ENCODE measurements around the gene KRT79. TPM values are rescaled to one million over a fixed set of nuclear protein-coding genes. Genes with fewer than 3 reads are reported as not detected.
"Not testable (repeated sequence)": the region's sequence is repeated elsewhere in the genome, so short reads cannot be mapped to it uniquely, and the experiment has no call there.

Gene KRT79
- total RNA-seq, 1 experiment from 2014 or later: not detected

DNA sequence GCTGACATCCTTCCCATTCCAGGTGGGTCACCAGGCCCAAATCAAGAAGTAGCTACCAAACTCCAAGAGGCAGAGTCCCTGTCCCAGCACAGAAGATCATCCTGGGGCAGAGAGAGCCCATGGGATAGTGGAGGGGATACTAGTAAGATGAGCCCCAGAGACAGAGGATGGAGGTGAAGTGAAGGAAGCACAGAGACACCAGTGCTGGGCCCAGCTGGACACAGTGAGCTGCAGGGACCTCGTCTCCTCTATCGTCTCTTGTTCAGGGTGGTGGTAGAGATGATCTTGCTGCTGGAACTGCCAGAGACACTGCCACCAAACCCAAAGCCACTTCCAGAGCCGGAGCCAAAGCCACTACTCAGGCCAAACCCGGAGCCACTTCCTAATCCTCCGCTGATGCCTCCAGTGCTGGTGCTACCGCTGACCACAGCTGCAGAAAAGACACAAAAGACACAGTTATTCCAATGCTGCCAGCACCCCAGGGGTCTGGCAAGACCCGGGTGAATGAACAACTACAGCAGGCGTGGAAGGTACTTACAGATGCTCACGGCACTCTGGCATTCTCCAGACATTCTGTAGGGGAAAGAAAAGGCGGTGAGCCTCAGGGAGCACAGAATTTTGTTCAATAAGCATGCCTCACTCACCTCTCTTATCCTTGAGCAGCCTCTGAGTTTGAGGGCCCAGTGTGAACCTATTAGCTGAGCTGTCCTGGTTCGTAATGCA, 27.1 kb downstream of the KRT79 start:
- DNase-seq (ENCODE audit: low read depth): no peak

DNA sequence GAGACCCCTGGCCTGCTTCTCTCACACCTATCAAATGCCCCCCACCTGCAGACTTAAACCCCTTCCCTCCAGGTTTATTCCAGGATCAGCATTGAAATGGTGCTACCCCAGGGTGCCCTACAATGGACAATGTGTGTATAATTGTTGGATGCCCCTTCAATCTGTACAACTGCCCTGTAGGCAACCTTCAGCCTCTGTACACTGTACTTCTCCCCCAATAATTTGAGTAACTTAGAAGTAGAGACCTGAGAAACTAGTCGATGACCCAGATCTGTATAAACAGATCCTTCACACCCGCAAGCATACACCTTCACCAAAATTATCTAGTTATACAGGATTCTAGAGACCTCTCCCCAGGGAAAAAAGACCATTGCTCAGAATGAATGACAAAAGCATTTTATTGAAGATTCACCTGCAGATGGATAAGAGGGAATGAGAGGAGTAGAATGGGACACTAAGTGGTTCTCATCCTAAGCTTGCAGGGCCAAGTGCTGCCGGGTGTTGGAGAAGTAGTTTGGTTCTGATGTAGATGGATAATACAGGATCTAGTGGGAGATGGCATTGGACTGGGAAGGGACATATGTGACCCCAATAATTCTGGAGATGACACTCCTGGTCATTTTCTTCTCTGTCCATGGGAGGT, 27.8 kb downstream of the KRT79 start:
- no peak for DNase-seq (ENCODE audit: low read depth)

DNA sequence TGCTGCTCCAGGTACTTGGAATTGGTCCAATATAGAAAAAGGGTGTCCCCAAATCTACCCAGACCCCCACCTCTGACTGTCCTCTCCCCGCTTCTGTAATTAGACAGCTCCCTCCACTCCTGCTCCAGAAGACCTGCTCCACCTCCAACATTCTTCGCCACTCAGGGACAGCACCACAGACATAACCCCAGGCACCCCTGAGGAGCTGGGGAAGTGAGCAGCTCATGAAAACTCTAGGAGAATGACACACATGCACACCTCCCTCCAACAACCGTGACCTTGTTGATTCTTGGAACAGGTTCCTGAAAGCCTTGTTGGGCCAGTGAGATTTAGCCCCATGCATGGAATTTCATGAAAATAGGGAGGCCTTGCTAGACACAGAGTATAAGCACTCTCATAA, 28.4 kb downstream of the KRT79 start:
- DNase-seq (ENCODE audit: low read depth): no peak

DNA sequence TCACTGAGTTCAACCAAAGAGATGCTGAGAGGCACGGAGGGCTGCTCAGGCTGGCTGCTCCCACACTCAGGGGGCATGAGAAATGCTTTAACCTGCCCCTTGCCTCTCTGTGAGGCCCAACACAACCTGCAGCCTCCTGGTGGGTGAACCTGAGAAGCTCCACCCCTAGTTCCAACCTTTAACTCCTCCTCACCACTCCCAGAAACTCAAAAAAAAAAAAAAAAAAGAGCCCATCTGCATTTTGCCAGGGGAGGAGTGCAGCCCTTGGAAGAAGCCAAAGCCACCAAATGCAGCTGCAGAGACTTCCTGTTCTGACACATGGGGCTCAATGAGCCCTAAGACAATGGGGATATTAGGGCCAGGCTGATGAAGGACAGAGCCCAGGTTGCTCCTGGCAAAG, 29.1 kb downstream of the KRT79 start:
- DNase-seq (ENCODE audit: low read depth): no peak

DNA sequence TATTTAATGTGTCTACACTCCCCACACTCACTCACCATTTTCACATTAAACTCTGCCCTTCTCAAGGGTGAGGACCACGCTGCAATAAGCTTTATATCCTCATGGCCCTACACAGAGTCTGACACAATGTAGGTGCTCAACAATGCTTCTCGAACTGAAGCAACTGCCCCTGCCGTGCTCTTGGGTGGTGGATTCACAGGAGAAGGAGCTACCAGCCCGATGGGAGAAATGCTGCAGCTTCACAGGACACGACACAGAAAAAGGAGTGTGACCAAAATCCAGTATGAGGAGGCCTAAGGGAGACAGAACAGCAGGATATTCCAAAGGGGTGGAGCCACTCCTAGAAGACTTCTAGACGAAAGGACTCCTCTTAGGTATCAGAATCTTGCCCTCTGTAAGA, 31.7 kb downstream of the KRT79 start:
- DNase-seq (ENCODE audit: low read depth): no peak

DNA sequence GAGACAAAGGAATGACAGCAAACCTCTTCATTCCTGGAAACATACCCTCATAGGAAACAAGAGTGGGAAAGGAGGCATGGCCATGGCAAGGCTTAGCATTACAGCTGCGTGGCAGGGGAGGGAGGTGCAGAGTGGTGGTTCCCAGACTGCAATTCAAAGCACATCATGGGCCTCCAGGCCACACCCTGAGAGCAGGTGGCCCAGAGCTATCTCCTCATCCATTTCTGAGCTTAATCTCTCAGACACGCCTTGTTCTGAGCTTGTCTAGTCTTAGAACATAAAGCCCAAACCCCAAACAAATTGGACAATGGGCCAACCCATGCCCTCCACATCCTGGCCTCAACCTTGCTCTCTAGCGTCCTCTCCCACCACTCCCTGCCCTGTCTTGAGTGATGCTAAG, 32.3 kb downstream of the KRT79 start:
- no peak for DNase-seq (ENCODE audit: low read depth)

DNA sequence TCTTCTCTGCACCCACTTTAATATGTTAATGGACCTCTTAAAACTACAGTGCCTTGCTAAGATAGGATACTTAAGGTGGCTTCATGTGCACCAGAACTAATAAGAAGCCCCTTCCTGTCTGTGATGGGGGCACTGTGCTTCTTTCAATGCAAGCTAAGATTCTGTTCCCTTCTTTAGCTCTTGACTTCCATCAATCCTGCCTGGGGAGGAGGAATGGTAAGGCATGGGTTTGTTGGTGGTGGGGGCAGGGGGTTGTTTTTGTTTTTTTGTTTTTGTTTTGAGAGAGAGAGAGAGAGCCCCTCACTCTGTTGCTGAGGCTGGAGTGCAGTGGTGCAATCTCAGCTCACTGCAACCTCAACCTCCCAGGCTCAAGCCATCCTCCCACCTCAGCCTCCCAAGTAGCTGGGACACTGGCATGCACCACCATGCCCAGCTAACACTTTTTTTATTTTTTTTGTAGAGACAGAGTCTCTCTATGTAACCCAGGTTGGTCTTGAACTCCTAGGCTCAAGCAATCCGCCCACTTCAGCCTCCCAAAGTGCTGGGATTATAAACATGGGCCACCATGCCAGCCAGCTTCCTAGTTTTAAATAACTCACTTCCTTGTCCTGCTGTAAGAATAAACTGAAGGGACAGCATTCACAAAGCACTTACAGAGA, 33.7 kb downstream of the KRT79 start:
- no peak for DNase-seq (ENCODE audit: low read depth)

DNA sequence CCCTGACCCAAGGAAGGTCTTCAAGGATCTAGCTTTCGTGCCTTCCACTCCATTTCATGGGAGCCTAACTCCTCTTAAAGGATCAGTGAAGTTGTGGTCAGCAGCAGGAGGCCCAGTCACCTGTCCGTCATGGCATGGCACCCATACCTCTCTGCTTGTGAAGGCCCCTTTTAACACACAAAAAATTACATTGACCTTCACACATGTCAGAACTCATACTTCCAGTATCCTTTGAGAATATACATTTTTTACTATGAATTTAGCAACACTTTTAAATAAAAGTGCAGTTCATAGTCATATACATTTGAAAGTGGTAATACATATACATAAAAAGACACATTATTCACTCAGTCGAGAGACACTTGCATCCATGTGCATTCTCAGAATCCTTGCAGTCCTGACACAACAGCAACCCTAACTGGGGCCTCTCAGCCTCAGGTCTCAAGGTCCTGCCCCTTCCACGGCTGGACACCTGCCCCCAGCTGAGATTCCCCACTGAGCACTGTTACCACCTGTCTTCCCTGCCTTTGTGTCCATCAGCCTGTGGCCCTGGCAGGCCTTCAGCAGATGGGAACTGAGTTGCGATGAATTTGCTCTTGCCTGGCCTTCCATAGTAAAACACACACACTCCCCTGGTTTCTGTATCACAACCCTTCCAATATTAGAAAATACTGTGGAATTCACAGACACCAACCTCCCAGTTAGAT, 34.5 kb downstream of the KRT79 start:
- DNase-seq (ENCODE audit: low read depth): no peak

DNA sequence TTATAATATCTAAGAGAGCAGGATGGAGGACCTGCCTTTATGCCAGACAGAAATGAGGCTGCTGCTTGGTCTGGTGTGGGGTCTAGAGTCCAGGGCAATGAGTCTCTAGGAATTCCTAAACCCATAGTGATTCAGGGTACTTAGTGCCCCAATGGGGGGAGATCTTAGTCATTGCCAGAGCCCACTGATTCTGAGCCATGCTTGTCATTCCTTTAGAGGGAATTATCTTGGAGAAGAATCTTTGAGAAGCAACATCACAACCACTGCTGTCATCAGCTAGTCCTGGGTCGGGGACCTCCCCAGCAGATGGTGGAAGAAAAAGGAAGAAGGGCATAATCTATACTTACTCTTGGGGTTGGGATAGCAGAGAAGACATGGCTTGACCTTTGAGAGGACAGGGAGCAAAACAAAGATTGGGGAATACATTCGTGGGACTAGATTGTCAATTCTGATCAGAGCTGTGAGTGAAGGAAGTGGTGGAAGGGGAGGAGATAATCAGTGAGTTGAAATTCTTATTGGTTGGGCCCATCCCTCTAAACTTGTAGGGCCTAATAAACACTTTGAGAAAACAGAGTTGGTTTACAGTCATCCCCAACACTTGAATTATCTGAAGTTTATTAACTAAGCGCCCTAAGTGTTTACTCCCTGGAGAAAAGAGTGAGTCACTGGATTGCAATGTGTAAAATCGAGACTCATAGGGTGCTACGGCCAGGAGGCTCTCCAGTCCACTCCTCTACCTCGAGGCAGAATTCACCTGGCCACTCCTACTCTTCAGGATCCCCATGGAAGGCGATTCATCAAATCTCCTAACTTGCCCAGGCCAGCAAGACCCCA, 35.2 kb downstream of the KRT79 start:
- DNase-seq (ENCODE audit: low read depth): peak; percentile 76

DNA sequence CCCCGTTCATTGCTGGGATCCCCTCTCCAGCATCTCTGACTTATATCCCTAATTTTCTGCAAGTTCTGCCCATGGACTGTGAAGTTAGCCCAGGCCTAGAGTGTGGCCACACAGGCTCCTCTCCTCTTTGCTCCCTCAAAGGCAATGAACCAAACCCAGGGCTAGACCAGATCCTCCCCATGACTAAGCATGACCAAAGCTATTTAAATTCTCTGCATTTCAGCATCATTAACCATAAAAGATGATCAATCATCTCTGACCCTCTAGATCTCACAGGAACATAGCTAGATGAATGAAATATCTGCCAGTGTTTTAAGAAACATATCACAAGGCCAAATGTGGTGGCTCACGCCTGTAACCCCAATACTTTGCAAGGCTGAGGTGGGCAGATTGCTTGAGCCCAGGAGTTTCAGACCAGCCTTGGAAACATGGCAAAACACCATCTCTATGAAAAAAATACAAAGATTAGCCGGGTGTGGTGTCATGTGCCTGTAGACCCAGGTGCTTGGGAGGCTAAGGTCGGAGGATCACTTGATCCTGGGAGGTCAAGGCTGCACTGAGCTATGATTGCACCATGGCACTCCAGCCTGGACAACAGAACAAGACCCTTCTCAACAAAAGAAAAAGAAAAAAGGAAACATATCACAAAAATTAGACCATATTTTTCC, 36.0 kb downstream of the KRT79 start:
- peak; percentile 61 for DNase-seq (ENCODE audit: low read depth)

DNA sequence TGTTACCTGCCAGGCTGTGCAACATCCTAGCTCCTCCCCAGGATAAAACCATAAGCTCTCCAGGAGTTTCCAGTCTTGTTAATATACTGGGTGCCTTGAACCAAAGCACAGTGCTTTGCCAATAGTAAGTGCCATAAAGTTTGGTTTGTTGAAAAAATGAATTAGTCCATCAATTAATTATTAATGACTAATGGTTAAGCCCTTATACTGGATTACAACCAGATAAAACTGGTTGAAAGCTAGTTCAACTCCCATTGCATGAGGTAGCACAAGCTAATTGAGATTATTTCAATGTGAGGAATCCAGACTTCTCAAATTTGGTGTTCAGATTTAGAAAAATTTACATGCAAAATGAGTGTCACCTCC, 36.6 kb downstream of the KRT79 start:
- no peak for DNase-seq (ENCODE audit: low read depth)

DNA sequence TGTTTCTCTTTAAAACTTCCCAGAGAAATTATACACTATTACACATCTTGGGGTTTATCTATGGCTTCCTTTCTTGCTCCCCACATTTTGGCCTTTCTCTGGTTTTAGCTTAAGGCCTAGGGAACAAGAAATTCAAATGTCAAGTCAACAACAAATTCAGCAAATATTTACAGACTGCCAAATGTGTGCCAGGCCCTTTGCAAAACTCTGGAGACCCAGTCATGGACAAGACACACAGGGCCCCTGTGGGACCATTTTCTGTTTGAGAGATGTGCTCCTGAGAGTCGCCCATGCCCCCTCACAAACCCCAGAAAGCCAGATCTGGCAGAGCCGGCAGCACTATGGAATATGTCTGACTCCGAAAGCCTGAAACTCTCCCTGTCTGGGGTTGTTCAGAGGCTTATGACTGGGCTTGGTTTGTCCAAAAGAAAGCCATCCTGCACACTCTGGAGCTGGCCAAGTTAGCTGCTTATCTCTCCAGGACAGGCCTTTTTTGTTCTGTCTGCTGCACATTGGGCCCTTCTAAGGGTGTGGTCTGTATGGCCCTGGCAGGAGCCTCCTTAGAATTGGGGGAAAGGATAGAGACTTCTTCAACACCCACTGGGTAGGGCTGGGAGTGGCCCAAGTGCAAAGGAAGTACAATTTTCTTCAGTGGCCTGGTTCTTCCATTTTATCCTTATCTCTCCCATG, 37.1 kb downstream of the KRT79 start:
- DNase-seq (ENCODE audit: low read depth): no peak

DNA sequence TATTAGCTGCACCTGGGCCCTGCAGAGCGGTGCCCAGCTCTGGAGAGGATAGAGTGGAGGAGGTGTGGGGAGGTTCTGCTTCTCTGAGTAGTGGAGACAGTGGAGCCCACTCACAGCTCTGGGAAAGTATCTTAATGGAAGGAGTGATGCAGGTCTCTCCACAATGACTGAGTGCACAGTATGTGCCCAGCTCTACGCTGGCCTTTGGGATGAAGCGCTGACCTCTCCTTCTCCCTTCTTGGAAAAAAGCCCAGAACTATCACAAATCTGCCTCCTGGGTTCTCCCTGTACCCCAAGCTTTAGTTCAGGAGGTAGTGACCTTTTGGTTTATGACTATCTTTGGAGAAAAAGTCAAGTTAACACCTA, 37.7 kb downstream of the KRT79 start:
- no peak for DNase-seq (ENCODE audit: low read depth)

DNA sequence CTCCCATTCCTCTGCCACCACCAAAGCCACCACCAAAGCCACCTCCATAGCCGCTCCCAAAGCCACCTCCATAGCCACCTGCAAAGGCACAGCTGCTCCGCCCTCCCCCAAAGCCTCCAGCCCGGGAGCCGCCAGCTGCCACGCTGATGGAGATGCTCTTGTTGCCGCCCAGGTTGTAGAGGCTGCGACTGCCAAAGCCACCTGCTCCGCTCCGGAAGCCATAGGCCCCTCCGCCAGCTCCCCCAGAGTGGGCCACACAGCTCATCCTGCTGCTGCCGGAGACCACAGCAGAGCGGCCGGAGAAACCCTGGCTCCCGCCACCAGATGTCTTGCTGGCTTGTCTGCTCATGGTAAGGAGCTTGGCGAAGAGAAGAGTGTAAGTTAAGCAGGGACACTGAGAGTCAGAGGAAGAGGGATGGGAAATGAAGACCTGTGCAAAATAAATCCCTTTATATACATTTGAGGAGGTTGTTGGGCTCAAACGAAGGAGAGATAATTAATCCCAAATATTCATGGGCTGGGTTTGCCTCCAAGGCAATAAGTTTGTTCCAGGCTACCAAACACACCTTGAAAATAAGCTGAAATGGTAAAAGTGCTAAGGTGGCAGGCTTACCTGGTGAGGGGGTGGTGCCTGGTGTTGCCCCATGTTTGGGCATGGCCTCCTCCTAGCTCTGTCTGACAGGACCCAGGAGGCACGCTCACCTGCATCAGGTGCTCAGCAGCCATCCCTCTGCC, 38.2 kb downstream of the KRT79 start, which contains the start of gene KRT3:
KRT3 (minus strand) TSS at position 424 of the 735 bp plus-strand sequence; CDS start at position 349, 75 bp downstream.
- no peak for DNase-seq (ENCODE audit: low read depth)

DNA sequence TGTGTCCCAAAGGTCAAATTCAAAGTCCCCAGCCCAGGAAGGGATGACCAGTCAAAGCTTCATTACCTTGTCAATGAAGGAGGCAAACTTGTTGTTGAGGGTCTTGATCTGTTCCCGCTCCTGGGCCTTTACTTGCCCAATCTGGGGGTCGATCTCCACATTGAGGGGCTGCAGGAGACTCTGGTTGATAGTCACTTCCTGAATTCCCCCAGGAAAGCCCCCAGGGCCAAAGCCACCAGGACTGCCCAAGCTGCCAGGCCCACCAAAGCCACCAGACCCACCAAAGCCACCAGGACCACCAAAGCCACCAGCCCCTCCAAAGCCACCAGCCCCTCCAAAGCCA, 38.8 kb downstream of the KRT79 start:
- DNase-seq (ENCODE audit: low read depth): not testable (repeated sequence)

DNA sequence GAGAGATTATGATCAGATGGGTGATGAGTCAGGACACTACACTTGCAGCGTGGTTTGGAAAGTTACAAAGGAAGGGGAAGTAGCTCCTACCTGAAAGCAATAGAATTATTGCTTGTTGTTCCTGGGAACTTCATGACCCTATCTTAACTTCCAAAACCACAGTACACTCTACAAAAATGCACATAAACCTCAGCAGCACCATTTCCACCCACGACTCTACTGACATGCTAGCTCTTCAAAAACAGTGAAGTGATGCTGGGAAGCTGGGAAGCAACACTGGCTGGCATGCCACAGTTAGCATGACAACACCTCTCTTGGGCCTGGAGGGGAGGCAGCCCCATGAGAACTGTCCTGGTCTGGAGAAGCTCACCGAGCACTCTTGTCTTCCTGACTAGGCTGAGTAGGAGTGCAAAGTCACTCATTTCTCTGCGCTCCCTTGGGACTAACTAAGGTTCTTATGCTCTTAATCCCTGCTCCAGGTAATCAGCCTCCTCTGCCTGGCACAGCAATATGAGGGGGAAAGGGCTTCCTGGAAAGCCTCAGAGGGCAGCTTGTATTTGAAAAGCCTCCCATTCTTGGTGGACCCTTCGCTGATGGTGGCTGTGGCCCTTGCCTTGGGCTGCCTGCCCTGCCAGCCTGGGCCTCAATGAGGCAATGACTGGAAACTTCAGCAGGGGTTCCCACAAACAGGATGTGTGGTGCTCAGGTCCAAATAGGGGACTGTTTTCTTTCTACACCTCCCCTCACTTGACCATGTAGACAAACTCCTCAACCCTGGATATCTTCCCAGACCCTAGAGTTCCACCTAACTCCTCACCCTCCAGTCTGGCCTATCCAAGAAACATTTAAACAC, 39.4 kb downstream of the KRT79 start:
- peak; percentile 79 for DNase-seq (ENCODE audit: low read depth)

DNA sequence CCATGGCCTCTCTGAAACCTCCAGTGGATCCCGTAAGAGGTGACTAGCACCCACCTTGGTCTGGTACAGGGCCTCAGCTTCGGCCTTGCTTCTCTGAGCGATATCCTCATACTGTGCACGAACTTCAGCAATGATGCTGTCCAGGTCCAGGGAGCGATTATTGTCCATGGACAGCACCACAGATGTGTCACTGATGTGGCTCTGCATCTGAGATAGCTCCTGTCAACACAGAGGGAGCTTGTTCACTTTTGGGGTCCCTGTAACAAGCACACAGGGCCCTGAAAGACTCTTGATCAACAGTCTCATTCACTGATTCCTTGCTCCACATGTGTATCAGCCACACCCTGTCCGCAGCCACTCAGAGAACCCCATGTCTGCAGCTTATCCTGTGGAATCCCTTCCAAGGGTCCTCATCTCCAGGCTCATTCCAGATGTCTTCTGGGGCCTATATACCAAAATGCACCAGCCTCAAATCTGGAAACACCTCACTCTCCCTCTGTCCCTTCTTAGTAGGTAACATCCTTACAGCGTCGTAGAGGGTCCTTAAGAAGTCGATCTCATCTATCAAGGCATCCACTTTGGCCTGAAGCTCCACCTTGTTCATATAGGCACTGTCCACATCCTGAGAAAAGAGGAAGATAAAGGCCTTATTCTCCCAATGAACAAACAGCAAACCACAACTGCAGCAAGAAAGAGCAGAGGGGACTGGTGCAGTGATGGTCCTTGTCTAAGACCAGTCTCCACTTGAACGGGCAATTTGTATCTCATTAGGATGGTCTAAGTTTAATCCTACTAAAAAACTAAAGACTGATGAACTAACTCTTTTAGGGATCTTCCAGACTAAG, 41.7 kb downstream of the KRT79 start:
- no peak for DNase-seq (ENCODE audit: low read depth)
